Adrenal gland (tissue), 12 donors: ENCODE results near the gene EDEM3. TPM values are rescaled to one million over a fixed set of nuclear protein-coding genes. Genes with fewer than 3 reads are reported as not detected.
"Not testable (repeated sequence)": the region's sequence is repeated elsewhere in the genome, so short reads cannot be mapped to it uniquely, and the experiment has no call there.

ENCODE experiments used
- DNase-seq, 7 donors: peaks; one replicate each; pipeline ENCODE4 v3.0.0-alpha.2; 2019 to 2020
- H3K27ac ChIP-seq, 5 donors: fragments of 200-600 bp; sonication (generic) in 4 of 5; 1 replicate in 3 of 5; 2 replicates in 2 of 5; pipeline versions ENCODE4 v1.5.1 to v1.8.0; 2016 to 2020; ENCODE audit warnings: mild to moderate bottlenecking in 1 of 5
- H3K27me3 ChIP-seq: fragments of 200-600 bp; 2 replicates; pipeline ENCODE4 v1.8.0; 2021
- H3K36me3 ChIP-seq, 2 donors: fragments of 200-600 bp; replicated peaks in 1 of 2; 1 replicate in 1 of 2; 2 replicates in 1 of 2; pipeline versions ENCODE4 v1.5.1 to v1.8.0; 2018 to 2022
- H3K4me1 ChIP-seq, 2 donors: fragments of 200-600 bp; replicated peaks in 1 of 2; 1 replicate in 1 of 2; 2 replicates in 1 of 2; pipeline versions ENCODE4 v1.5.1 to v1.8.0; 2018 to 2021
- H3K4me3 ChIP-seq, 4 donors: fragments of 200-600 bp; sonication (generic) in 3 of 4; one replicate each; pipeline ENCODE4 v1.5.1; 2016 to 2018
- H3K9me3 ChIP-seq, 3 donors: fragments of 200-600 bp; sonication (generic) in 1 of 3; replicated peaks in 1 of 3; 1 replicate in 2 of 3; 2 replicates in 1 of 3; pipeline versions ENCODE4 v1.5.1 to v1.8.0; 2016 to 2021
- POLR2A ChIP-seq, 2 donors: fragments of 450-650 bp; IDR thresholded peaks; one replicate each; pipeline ENCODE4 v1.6.1; 2017; ENCODE audit warnings: antibody characterized with exemption in 2 of 2, mild to moderate bottlenecking in 2 of 2, moderate library complexity in 1 of 2
- WGBS, 4 donors: extraction: QIAGEN DNeasy Blood & Tissue Kit in 2 of 4; methylation state at CpG; one replicate each; pipeline versions ENCODE4 v1.1.5 to v1.1.7; 2013 to 2017; 5-methylcytosine and 5-hydroxymethylcytosine counted together
- intact Hi-C, 2 donors: fragments of 100-400 bp; cut with DNase I; formaldehyde crosslinking; loops; one replicate each; pipeline versions ENCODE4 v1.14.1 to v1.15.0; 2022 to 2023
- polyA plus RNA-seq, 3 donors: library from polyadenylated mRNA; stranded (reverse); fragments of 200-250 nt in 2 of 3; fragments of 350-450 nt in 1 of 3; fragmentation: Illumina TruSeq in 1 of 3; extraction: RNeasy Lipid Tissue Mini Kit (QIAGEN cat#74804) in 1 of 3; gene quantifications; one replicate each; pipeline ENCODE4 v1.2.3, GENCODE V29; 2013 to 2014
- total RNA-seq, 9 donors: library from RNA; depleted of rRNA in 4 of 9; stranded (reverse); fragments of >200 nt in 4 of 9; fragments of 120-200 nt in 1 of 9; fragmentation: NEBNext Ultra II Directional in 1 of 9; extraction: Animal tissue kit (Norgen Biotek cat#: 25700) in 1 of 9; gene quantifications; one replicate each; pipeline versions ENCODE4 v1.1.0 to v1.2.4, GENCODE V29; 2013 to 2023
- TF ChIP-seq, protein P1 (sequence below), 6 experiments: fragments of 450-650 bp in 4 of 6; fragments of 200-600 bp in 2 of 6; sonication (generic) in 1 of 6; IDR thresholded peaks; 1 replicate in 5 of 6; 2 replicates in 1 of 6; pipeline versions ENCODE4 v1.5.1 to v1.8.0; 2016 to 2021; ENCODE audit warnings: antibody characterized with exemption in 6 of 6, mild to moderate bottlenecking in 2 of 6, moderate library complexity in 1 of 6
- donor health status: healthy with polysubstance abuse.
- donor health status: Bipolar disorder and iron deficiency.
- donor health status: DM: yes; HTN: yes; CAD: no.
- donor health status: DM: no; HTN: no; CAD: no.
- donor health status: DM: no; HTN: no; CAD: no.
- donor health status: DM: yes; HTN: yes; CAD: no.

Gene EDEM3
- total and polyA plus RNA-seq, 12 donors = 6.5 to 61.2 (median 33.4) TPM

DNA sequence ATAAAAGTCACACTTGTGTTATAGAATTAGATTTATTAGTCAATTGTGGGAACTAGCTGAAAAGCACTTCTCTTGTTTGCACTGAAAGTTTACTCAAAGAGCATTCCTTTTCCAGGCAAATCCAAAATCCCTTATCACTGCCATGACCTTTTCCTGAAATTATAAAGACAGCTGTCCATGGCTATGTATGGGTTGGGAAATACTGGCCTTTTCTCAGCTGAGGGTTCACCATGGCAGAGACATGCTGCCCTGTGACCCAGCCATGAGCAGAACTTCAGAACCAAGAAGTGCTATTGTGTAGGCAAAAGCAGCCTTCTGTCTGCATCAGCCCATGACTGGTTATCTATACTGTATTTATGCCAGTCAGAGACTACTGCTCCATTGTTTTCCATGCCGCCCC lies 9.8 kb upstream of the EDEM3 start:
- DNase-seq = no peak
- no peaks in the 10 kb centered on the region for H3K27me3 ChIP-seq
- no peaks in the 10 kb centered on the region for H3K36me3 ChIP-seq
- WGBS, 4 donors = 85 to 97% (median 89%) methylated on average over 1 of the region's 1 CpG
- no peak overlapping the region for H3K4me3 ChIP-seq
- intact Hi-C loops = no loop called here
- no peaks in the 10 kb centered on the region for H3K9me3 ChIP-seq
- no peak for TF ChIP-seq POLR2A (IDR thresholded peaks at IDR 0.05)
- TF ChIP-seq, protein P1, sequence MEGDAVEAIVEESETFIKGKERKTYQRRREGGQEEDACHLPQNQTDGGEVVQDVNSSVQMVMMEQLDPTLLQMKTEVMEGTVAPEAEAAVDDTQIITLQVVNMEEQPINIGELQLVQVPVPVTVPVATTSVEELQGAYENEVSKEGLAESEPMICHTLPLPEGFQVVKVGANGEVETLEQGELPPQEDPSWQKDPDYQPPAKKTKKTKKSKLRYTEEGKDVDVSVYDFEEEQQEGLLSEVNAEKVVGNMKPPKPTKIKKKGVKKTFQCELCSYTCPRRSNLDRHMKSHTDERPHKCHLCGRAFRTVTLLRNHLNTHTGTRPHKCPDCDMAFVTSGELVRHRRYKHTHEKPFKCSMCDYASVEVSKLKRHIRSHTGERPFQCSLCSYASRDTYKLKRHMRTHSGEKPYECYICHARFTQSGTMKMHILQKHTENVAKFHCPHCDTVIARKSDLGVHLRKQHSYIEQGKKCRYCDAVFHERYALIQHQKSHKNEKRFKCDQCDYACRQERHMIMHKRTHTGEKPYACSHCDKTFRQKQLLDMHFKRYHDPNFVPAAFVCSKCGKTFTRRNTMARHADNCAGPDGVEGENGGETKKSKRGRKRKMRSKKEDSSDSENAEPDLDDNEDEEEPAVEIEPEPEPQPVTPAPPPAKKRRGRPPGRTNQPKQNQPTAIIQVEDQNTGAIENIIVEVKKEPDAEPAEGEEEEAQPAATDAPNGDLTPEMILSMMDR (IDR thresholded peaks at IDR 0.05) = no peak
- H3K4me1 ChIP-seq = no peaks in the 10 kb centered on the region
- no peak overlapping the region for H3K27ac ChIP-seq

DNA sequence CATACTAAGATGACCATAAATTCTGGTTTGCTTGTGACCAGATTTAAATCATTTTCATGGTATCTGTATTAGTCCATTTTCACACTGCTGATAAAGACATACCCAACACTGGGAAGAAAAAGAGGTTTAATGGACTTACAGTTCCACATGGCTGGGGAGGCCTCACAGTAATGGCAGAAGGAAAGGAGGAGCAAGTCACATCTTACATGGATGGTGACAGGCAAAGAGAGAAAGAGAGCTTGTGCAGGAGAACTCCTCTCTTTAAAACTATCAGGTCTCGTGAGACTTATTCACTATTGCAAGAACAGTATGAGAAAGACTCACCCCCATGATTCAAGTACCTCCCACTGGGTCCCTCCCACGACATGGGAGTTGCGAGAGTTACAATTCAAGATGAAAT lies 8.9 kb upstream of the EDEM3 start:
- 93 to 98% (median 95%) methylated on average over 3 of the region's 3 CpGs for WGBS, 4 donors
- H3K9me3 ChIP-seq = not testable (repeated sequence)

DNA sequence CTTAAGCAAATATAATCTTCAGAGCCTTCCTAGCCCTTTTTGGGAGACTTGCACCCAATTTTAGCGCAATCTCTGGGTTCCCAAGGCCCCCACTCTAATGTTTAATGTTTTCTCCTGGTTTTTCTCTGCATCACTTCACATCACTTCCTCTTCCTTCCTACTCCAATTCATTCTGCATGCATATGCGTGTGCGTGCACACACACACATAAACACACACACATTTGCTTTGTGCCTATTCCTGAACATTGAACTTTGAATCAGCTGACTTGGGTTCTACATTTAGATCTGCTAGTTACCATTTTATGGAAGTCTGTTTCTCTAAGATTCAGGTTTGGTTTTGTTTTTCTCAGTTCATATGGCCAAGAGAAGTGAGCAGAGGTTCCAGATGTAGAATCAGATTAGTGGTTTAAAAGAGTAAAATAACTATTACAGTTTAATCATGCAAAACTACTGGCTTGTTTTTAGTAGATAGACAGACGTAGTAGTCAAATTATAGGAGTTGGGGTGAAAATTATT lies 7.4 kb upstream of the EDEM3 start:
- no peak for DNase-seq
- Histone ChIP-seq H3K4me3 (no peak overlapping the region), H3K9me3 (no peaks in the 10 kb centered on the region), H3K4me1 (no peaks in the 10 kb centered on the region), H3K36me3 (no peaks in the 10 kb centered on the region), H3K27me3 (no peaks in the 10 kb centered on the region), H3K27ac (no peak overlapping the region)
- TF ChIP-seq POLR2A (IDR thresholded peaks at IDR 0.05) = no peak
- TF ChIP-seq, protein P1 (IDR thresholded peaks at IDR 0.05) = no peak
- WGBS, 4 donors = 78 to 88% (median 84%) methylated on average over 4 of the region's 4 CpGs
- intact Hi-C loops = no loop called here

More for the DNA sequence above, 8.9 kb upstream of the EDEM3 start:
- H3K27ac ChIP-seq, H3K36me3 ChIP-seq, intact Hi-C loops, H3K4me1 ChIP-seq, DNase-seq, H3K27me3 ChIP-seq, H3K4me3 ChIP-seq: not testable (repeated sequence)

DNA sequence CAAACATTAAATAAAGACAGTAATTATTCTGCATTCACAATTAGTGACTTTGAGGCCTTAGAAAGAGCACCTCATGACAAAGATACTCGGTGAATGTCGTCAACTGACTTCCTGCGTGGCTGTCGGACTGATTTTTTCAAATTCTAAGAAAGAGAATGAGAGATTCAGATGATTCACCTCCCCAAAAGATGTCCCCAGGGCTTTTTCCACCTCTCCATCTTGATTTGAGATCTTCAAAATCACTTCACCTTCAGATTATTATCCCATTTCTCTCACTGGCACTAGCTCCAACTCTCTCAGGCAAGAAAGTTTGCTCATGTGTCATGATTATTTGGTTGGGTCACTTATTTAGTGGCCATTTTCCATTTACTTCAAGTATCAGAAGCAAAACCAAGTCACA lies 5.0 kb upstream of the EDEM3 start:
- DNase-seq = no peak
- WGBS, 4 donors = 92 to 96% (median 95%) methylated on average over 4 of the region's 4 CpGs
- Histone ChIP-seq H3K27me3 (no peaks in the 10 kb centered on the region), H3K27ac (no peak overlapping the region), H3K9me3 (no peaks in the 10 kb centered on the region), H3K4me1 (peaks cover 0 to 6% of the 10 kb centered on the region in 2 donors), H3K36me3 (no peaks in the 10 kb centered on the region), H3K4me3 (no peak overlapping the region)
- intact Hi-C loops = no loop called here
- no peak for TF ChIP-seq POLR2A (IDR thresholded peaks at IDR 0.05)
- TF ChIP-seq, protein P1 (IDR thresholded peaks at IDR 0.05) = no peak

DNA sequence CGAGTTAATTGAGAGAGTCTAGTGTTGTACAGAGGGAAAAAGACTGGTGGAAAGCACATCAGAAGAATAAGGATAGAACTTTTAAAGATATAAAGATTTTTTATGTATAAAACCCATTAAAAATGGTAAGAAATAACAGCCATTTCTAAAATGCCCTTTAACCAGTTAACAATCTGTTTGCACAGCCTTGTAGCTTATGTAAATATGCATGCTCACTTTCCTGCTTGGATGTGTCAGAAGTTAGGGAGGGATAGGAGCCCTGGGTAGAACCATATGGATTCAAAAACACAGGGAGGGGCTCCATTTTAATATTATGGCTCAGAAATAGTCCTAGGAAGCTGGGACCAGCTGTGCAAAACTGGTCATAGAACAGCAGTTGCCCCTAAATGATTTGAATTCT lies 4.5 kb upstream of the EDEM3 start:
- WGBS, 4 donors = 61 to 78% (median 64%) methylated on average over 1 of the region's 1 CpG
- H3K4me3 ChIP-seq = no peak overlapping the region
- no peaks in the 10 kb centered on the region for H3K36me3 ChIP-seq
- H3K9me3 ChIP-seq = no peaks in the 10 kb centered on the region
- no peak overlapping the region for H3K27ac ChIP-seq
- no peak for DNase-seq
- intact Hi-C loops = no loop called here
- peaks cover 0 to 6% of the 10 kb centered on the region in 2 donors for H3K4me1 ChIP-seq
- TF ChIP-seq, protein P1 (IDR thresholded peaks at IDR 0.05) = no peak
- no peak for TF ChIP-seq POLR2A (IDR thresholded peaks at IDR 0.05)
- no peaks in the 10 kb centered on the region for H3K27me3 ChIP-seq
